Skin of body (tissue), 3 donors: ENCODE results near the gene CCDC148. TPM values are rescaled to one million over a fixed set of nuclear protein-coding genes. Genes with fewer than 3 reads are reported as not detected.

ENCODE experiments used
- DNase-seq: peaks from one replicate; lab custom pipeline; 2025; lab: John Stamatoyannopoulos, UW
- small RNA-seq: library from RNA; depleted of rRNA; stranded (forward); fragments of <200 nt; gene quantifications from one replicate; pipeline ENCODE3, GENCODE V24; 2014; ENCODE audit warnings: low replicate concordance
- total RNA-seq: library from RNA; depleted of rRNA; stranded (reverse); fragments of >200 nt; gene quantifications from one replicate; pipeline ENCODE4 v1.2.3, GENCODE V29; 2014

CCDC148 gene
- total RNA-seq, 1 donor from 2014 or later, result 1.2 TPM

DNA sequence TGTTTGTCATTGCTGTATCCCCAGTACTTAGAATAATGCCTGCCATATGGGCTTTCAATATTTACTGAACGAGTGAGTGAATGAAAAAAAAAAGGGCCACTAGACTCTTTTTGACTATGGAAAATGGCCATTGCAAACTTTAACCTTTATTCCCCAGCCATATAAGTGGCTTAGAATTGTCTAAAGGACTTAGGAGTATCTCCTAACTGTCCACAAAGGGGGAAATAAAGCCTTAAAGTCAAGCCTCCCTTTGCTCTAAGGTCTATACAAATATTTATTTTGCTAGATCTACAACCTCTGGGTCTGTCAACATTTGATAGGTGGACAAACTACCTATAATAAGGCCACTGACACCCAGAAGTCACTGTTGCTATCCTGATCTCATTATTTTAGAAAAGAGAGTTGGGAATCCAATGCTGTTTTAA lies 329.2 kb downstream of the CCDC148 start:
- DNase-seq, result no peak

GRCh38 chr2:158125756-158126498 lies 330.6 kb downstream of the CCDC148 start:
- DNase-seq, result no peak

GRCh38 chr2:158124896-158125295 lies 331.7 kb downstream of the CCDC148 start:
- no peak for DNase-seq

Small RNA genes lying within 50 kb of the gene (small RNA-seq; reads per million reads assigned to genes)
- not detected for gene RN7SL393P

Other genes with a start within 250 kb of the CCDC148 start
- gene PKP4, start 199 bp upstream of the CCDC148 start, total RNA-seq, result 56.4 TPM